Measurements from ENCODE around the gene FAM240A.

The FAM240A gene

GRCh38 chr3:46659285-46659684 lies 47.0 kb downstream of the FAM240A start:
- no peaks in the 10 kb centered on the region for H4K20me1 ChIP-seq (ENCODE audit: insufficient read depth)

GRCh38 chr3:46660003-46660402 lies 47.7 kb downstream of the FAM240A start:
- Histone ChIP-seq H2AFZ (ENCODE audit: low read depth) (no peak overlapping the region), H4K20me1 (ENCODE audit: insufficient read depth) (no peaks in the 10 kb centered on the region), H3K4me1 (ENCODE audit: low read depth, poor library complexity, severe bottlenecking) (no peaks in the 10 kb centered on the region), H3K4me3 (IDR thresholded peaks at IDR 0.05; ENCODE audit: insufficient read depth, low read depth, low read length) (no peak overlapping the region), H3K27me3 (ENCODE audit: insufficient read depth, low read depth) (no peaks in the 10 kb centered on the region), H3K9ac (no peak overlapping the region), H3K27ac (no peak overlapping the region), H3K79me2 (ENCODE audit: insufficient read depth, low read depth) (no peaks in the 10 kb centered on the region), H3K36me3 (ENCODE audit: insufficient read depth) (no peaks in the 10 kb centered on the region), H3K4me2 (no peak overlapping the region)
- TF ChIP-seq CTCF (conservative IDR thresholded peaks at IDR 0.05; ENCODE audit: low read depth, low read length): no peak

More at GRCh38 chr3:46659285-46659684, 47.0 kb downstream of the FAM240A start:
- Histone ChIP-seq H3K27me3 (ENCODE audit: insufficient read depth, low read depth) (no peaks in the 10 kb centered on the region), H3K36me3 (ENCODE audit: insufficient read depth) (no peaks in the 10 kb centered on the region), H3K4me1 (ENCODE audit: low read depth, poor library complexity, severe bottlenecking) (no peaks in the 10 kb centered on the region), H3K4me2 (no peak overlapping the region), H2AFZ (ENCODE audit: low read depth) (no peak overlapping the region), H3K79me2 (ENCODE audit: insufficient read depth, low read depth) (no peaks in the 10 kb centered on the region), H3K4me3 (IDR thresholded peaks at IDR 0.05; ENCODE audit: insufficient read depth, low read depth, low read length) (no peak overlapping the region), H3K27ac (no peak overlapping the region), H3K9ac (no peak overlapping the region)
- no peak for TF ChIP-seq CTCF (conservative IDR thresholded peaks at IDR 0.05; ENCODE audit: low read depth, low read length)

- Histone ChIP-seq H4K20me1 (ENCODE audit: insufficient read depth) (no peaks in the 10 kb centered on the region), H3K79me2 (ENCODE audit: insufficient read depth, low read depth) (no peaks in the 10 kb centered on the region), H3K4me1 (ENCODE audit: low read depth, poor library complexity, severe bottlenecking) (no peaks in the 10 kb centered on the region), H3K4me2 (no peak overlapping the region), H3K4me3 (IDR thresholded peaks at IDR 0.05; ENCODE audit: insufficient read depth, low read depth, low read length) (no peak overlapping the region), H3K27ac (no peak overlapping the region), H3K27me3 (ENCODE audit: insufficient read depth, low read depth) (no peaks in the 10 kb centered on the region), H3K36me3 (ENCODE audit: insufficient read depth) (no peaks in the 10 kb centered on the region), H2AFZ (ENCODE audit: low read depth) (no peak overlapping the region), H3K9ac (no peak overlapping the region)
- TF ChIP-seq CTCF (conservative IDR thresholded peaks at IDR 0.05; ENCODE audit: low read depth, low read length): no peak
Observed at GRCh38 chr3:46660543-46661523, 48.5 kb downstream of the FAM240A start.

- H4K20me1 ChIP-seq (ENCODE audit: insufficient read depth): no peaks in the 10 kb centered on the region
- no peak overlapping the region for H3K9ac ChIP-seq
- H3K4me2 ChIP-seq: no peak overlapping the region
- TF ChIP-seq CTCF (conservative IDR thresholded peaks at IDR 0.05; ENCODE audit: low read depth, low read length): no peak
- H3K4me3 ChIP-seq (IDR thresholded peaks at IDR 0.05; ENCODE audit: insufficient read depth, low read depth, low read length): no peak overlapping the region
- no peak overlapping the region for H3K27ac ChIP-seq
- no peaks in the 10 kb centered on the region for H3K36me3 ChIP-seq (ENCODE audit: insufficient read depth)
- no peak overlapping the region for H2AFZ ChIP-seq (ENCODE audit: low read depth)
- H3K4me1 ChIP-seq (ENCODE audit: low read depth, poor library complexity, severe bottlenecking): no peaks in the 10 kb centered on the region
- no peaks in the 10 kb centered on the region for H3K27me3 ChIP-seq (ENCODE audit: insufficient read depth, low read depth)
- H3K79me2 ChIP-seq (ENCODE audit: insufficient read depth, low read depth): no peaks in the 10 kb centered on the region
Observed at GRCh38 chr3:46661776-46662766, 49.7 kb downstream of the FAM240A start.

Measured in KMS-11 (cell line).